ENCODE data around the gene LILRB4. TPM values are rescaled to one million over a fixed set of nuclear protein-coding genes. Genes with fewer than 3 reads are reported as not detected.
"Not testable (repeated sequence)": the region's sequence is repeated elsewhere in the genome, so short reads cannot be mapped to it uniquely, and the experiment has no call there.

LILRB4 gene
- total RNA-seq, 1 donor from 2014 or later, result not detected

DNA sequence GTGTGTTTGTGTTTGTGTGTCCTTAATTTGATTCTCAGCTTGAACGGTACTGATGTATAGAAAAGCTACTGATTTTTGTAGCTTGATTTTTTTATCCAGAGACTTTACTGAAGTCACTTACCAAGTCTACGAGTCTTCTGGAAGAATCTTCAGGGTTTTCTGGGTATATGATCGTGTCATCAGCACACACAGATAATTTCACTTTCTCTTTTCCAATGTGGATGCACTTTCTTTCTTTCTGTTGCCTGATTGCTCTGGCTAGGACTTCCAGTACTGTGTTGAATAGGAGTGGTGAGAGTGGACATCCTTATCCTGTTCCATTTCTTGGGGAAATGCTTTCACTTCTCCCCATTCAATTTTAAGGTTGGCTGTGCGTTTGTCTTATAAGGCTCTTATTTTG is 40.4 kb upstream of the LILRB4 start:
- Mint-ChIP-seq H3K36me3 (no peaks in the 10 kb centered on the region), H3K9me3 (peaks cover 10% of the 10 kb centered on the region), H3K4me1 (ENCODE audit: unreplicated experiment) (no peaks in the 10 kb centered on the region), H3K27me3 (no peaks in the 10 kb centered on the region), H3K27ac (no peak overlapping the region), H3K4me3 (no peak overlapping the region)
- TF ChIP-seq CTCF (conservative IDR thresholded peaks at IDR 0.05), result no peak
- no peak for DNase-seq (ENCODE audit: extremely low spot score, unreplicated experiment)

DNA sequence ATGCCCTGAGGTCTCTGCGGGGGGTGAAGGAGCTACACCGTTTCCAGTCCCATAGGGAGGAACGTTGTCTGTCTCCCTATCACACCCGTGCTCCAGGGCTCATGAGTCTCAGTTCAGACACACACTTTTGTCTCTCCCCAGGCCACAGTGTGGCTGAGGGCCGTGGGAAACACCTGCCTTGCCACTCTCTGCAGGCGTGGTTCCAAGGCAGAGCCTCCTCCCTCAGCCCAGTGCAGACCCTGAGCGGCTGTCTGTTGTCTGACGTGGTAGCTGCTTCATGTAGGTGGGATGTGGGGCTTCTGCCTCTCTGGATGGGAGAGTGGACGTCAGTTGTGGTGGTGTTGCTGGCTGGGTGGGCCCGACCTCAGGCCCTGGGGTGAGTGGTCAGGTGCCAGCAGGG is 38.6 kb upstream of the LILRB4 start:
- not testable (repeated sequence) for H3K27ac Mint-ChIP-seq; H3K4me1 Mint-ChIP-seq (ENCODE audit: unreplicated experiment); H3K4me3 Mint-ChIP-seq; H3K27me3 Mint-ChIP-seq; DNase-seq (ENCODE audit: extremely low spot score, unreplicated experiment); H3K36me3 Mint-ChIP-seq
- peaks cover 10% of the 10 kb centered on the region for H3K9me3 Mint-ChIP-seq

DNA sequence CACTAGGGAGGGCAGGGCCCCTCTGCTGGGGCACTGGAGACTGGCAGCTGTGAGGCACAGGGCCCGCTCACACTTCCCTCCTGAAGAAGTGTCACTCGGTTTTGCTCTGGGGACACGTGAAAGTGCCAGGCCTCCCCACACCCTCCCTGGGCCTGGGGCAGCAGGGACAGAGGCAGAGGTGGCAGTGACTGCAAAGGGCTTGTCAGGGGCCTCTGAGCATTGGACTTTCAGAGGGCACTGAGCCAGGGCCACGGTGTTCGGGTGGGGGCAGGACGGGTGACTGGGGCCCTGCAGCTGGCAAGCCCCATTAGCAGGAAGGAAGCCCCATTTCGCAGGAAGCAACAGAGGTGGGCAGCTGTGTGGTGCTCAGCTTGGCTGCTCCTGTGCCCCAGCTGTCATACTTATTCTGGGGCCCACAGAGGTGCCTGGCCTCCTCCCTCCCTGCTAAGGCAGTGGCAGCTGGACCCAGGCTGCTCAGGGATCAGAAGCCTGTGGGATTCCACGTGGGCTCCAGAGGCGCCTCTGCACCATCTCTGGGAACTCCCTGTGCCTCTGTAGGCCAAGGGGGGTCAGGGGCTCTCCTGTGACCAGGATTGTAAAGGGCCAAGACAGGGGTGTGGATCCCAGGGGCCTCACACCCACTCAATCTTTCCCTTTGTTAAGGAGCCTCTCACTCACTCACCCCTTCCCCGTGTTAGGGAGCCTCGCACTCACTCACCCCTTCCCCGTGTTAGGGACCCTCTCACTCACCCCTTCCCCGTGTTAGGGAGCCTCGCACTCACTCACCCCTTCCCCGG is 37.7 kb upstream of the LILRB4 start:
- not testable (repeated sequence) for H3K4me1 Mint-ChIP-seq (ENCODE audit: unreplicated experiment); H3K27me3 Mint-ChIP-seq; DNase-seq (ENCODE audit: extremely low spot score, unreplicated experiment); H3K27ac Mint-ChIP-seq; H3K36me3 Mint-ChIP-seq; H3K4me3 Mint-ChIP-seq
- peaks cover 10% of the 10 kb centered on the region for H3K9me3 Mint-ChIP-seq

GRCh38 chr19:54626757-54627156 is 36.0 kb upstream of the LILRB4 start:
- DNase-seq (ENCODE audit: extremely low spot score, unreplicated experiment), result no peak
- H3K27me3 Mint-ChIP-seq, result no peaks in the 10 kb centered on the region
- no peak overlapping the region for H3K27ac Mint-ChIP-seq
- no peaks in the 10 kb centered on the region for H3K36me3 Mint-ChIP-seq
- no peaks in the 10 kb centered on the region for H3K4me1 Mint-ChIP-seq (ENCODE audit: unreplicated experiment)
- peaks cover 10% of the 10 kb centered on the region for H3K9me3 Mint-ChIP-seq
- no peak overlapping the region for H3K4me3 Mint-ChIP-seq
- no peak for TF ChIP-seq CTCF (conservative IDR thresholded peaks at IDR 0.05)

DNA sequence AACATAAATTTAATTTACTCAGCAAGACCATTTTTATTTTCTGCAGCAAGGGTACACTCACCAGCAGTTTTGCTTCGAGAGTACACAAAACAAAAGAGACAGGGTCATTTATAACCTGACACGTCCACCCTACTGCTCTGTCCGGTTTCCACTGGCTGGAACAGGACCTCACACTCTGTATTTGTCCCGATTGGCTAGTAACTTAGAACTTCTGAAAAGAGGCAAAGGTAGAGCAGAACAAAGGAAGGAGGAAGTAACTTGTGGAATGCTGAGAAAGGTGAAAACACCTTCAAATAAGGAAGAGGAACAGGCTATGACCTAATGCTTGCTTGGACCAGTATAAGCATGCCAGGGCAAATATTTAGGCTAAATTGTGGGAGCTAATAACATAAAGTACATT is 34.9 kb upstream of the LILRB4 start:
- peaks cover 10% of the 10 kb centered on the region for H3K9me3 Mint-ChIP-seq
- H3K36me3 Mint-ChIP-seq; H3K4me3 Mint-ChIP-seq; H3K4me1 Mint-ChIP-seq (ENCODE audit: unreplicated experiment); H3K27me3 Mint-ChIP-seq; DNase-seq (ENCODE audit: extremely low spot score, unreplicated experiment); H3K27ac Mint-ChIP-seq: not testable (repeated sequence)

DNA sequence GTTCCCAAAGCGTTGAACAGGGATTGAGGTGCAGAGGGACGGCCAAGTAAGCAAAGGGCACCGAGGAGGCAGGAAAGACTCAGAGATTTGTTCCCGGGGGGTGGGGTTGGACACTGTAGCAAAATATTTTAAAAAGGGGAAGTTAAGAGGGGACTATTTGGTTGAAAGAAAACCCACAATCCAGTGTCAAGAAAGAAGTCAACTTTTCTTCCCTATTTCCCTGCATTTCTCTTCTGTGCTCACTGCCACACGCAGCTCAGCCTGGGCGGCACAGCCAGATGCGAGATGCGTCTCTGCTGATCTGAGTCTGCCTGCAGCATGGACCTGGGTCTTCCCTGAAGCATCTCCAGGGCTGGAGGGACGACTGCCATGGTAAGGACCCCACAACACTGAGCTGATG is 32.5 kb upstream of the LILRB4 start, which contains the start of gene LILRB1:
Gene LILRB1 (plus strand): TSS at position 223 of the 400 bp plus-strand sequence. CDS start 590 bp downstream, outside the sequence.
- not testable (repeated sequence) for H3K27ac Mint-ChIP-seq; H3K36me3 Mint-ChIP-seq; H3K27me3 Mint-ChIP-seq; H3K4me3 Mint-ChIP-seq; H3K4me1 Mint-ChIP-seq (ENCODE audit: unreplicated experiment); DNase-seq (ENCODE audit: extremely low spot score, unreplicated experiment)
- H3K9me3 Mint-ChIP-seq, result peaks cover 10% of the 10 kb centered on the region

- H3K27me3 Mint-ChIP-seq, result no peaks in the 10 kb centered on the region
- H3K36me3 Mint-ChIP-seq, result no peaks in the 10 kb centered on the region
- no peak for DNase-seq (ENCODE audit: extremely low spot score, unreplicated experiment)
- no peak overlapping the region for H3K4me3 Mint-ChIP-seq
- no peaks in the 10 kb centered on the region for H3K4me1 Mint-ChIP-seq (ENCODE audit: unreplicated experiment)
- H3K9me3 Mint-ChIP-seq, result peaks cover 10% of the 10 kb centered on the region
- TF ChIP-seq CTCF (conservative IDR thresholded peaks at IDR 0.05), result no peak
- H3K27ac Mint-ChIP-seq, result no peak overlapping the region
Observed at GRCh38 chr19:54630782-54631181, 32.0 kb upstream of the LILRB4 start.

DNA sequence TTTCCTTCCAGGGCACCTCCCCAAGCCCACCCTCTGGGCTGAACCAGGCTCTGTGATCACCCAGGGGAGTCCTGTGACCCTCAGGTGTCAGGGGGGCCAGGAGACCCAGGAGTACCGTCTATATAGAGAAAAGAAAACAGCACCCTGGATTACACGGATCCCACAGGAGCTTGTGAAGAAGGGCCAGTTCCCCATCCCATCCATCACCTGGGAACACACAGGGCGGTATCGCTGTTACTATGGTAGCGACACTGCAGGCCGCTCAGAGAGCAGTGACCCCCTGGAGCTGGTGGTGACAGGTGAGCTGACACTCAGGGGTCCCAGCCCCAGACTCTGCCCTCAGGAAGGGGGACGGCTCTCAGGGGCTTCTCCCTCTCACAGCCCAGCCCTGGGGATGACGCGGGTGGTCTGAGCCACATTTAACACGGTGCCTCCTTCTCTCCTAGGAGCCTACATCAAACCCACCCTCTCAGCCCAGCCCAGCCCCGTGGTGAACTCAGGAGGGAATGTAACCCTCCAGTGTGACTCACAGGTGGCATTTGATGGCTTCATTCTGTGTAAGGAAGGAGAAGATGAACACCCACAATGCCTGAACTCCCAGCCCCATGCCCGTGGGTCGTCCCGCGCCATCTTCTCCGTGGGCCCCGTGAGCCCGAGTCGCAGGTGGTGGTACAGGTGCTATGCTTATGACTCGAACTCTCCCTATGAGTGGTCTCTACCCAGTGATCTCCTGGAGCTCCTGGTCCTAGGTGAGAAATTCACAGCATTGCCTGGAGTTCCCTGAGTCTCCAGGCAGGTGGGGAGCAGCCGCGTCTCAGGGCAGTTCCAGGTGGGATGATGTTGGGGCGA is 31.1 kb upstream of the LILRB4 start:
- not testable (repeated sequence) for H3K27ac Mint-ChIP-seq; DNase-seq (ENCODE audit: extremely low spot score, unreplicated experiment); H3K4me3 Mint-ChIP-seq; H3K9me3 Mint-ChIP-seq; H3K36me3 Mint-ChIP-seq; H3K4me1 Mint-ChIP-seq (ENCODE audit: unreplicated experiment); H3K27me3 Mint-ChIP-seq

DNA sequence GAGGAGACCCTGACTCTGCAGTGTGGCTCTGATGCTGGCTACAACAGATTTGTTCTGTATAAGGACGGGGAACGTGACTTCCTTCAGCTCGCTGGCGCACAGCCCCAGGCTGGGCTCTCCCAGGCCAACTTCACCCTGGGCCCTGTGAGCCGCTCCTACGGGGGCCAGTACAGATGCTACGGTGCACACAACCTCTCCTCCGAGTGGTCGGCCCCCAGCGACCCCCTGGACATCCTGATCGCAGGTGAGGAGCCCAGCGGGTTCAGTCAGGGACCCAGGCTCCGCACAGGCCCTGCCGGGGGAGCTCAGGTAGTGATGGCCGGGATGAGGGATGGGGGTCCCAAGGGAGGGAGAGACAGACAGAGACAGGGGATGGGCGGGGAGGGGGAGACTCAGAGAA is 30.3 kb upstream of the LILRB4 start:
- not testable (repeated sequence) for H3K27ac Mint-ChIP-seq; H3K27me3 Mint-ChIP-seq; H3K4me1 Mint-ChIP-seq (ENCODE audit: unreplicated experiment); DNase-seq (ENCODE audit: extremely low spot score, unreplicated experiment); H3K36me3 Mint-ChIP-seq; H3K4me3 Mint-ChIP-seq; H3K9me3 Mint-ChIP-seq
